NCI-H2107 treated with DMSO at 0.1 percent for 48 hours (cell line): ENCODE results near the gene FLOT1.
"Not testable (repeated sequence)": the region's sequence is repeated elsewhere in the genome, so short reads cannot be mapped to it uniquely, and the experiment has no call there.

Experiments
- DNase-seq: peaks from one replicate; lab custom pipeline; 2025; ENCODE audit not compliant: unreplicated experiment; lab: John Stamatoyannopoulos, UW

The FLOT1 gene

DNA sequence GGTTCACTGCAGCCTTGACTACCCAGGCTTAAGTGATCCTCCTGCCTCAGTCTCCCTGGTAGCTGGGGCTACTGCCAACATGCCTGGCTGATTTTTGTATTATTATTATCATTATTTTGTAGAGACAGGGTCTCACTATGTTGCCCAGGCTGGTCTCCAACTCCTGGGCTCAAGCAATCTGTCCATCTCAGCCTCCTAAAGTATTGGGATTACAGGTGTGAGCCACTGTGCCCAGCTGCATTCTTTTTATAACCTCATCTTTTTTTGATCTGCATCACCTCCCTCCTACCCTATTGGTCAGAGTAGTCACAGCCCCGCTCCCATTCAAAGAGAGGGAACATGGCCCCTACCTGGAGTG is 25.4 kb upstream of the FLOT1 start:
- DNase-seq: no peak

DNA sequence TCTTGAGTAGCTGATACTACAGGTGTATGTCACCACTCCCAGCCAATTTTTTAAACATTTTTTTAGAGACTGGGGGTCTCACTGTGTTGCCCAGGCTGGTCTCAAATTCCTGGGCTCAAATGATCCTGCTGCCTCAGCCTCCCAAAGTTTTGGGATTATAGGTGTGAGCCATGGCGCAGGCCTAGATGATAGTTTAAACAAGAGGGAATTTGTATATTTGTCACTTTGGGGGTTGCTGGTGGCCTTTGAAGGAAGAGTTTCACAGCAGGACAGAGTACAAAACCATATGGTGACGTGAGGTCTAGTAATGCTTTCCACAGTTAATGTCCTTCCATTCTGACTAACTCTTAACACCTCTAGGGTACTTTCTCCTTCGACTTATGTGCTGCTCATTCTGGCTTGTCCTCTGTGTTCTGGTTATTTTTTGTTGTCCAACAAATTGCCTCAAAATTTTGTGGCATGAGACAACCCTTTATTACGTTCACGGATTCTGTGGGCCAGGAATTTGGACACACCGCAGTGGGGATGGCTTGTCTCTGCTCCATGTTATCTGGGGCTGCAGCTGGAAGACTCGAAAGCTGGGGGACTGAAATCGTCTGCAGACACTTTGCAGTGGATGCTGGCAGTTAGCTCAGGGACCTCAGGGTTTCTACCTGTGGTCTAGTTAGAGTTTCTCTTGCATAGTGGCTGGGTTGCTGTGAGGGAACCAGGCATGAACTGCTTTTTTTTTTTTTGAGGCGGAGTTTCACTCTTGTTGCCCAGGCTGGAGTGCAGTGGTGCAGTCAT is 24.9 kb upstream of the FLOT1 start:
- DNase-seq: no peak

DNA sequence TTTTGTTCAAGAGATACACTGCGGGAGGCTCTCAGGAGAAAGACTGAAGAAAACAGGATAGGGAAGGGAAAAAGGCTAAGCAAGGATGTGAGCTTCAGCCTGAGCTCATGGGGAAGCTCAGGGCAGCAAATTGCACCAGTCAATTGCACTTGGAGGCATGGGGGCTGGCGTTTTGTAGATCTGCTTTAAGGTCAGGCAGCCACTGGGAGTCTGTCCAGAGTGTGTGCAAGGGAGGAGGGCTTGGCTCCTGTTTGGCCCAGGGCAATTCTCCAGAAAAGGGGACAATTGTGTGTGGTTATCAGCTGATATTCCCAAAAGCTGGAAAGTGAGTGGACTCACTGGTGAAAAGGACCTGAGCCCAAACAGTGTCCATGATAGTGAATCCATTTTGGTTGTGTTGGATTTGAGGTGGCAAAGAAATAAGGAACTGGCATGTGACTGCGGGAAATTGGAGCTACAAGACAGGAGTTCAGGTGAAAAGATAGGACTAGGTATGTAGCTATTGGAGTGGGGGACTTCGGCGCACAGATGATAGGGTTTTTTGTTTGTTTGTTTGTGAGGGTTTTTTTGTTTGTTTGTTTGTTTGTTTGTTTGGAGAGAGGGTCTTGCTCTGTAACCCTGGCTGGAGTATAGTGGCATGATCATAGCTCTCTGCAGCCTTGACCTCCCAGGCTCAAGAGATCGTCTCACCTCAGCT is 24.1 kb upstream of the FLOT1 start:
- no peak for DNase-seq

DNA sequence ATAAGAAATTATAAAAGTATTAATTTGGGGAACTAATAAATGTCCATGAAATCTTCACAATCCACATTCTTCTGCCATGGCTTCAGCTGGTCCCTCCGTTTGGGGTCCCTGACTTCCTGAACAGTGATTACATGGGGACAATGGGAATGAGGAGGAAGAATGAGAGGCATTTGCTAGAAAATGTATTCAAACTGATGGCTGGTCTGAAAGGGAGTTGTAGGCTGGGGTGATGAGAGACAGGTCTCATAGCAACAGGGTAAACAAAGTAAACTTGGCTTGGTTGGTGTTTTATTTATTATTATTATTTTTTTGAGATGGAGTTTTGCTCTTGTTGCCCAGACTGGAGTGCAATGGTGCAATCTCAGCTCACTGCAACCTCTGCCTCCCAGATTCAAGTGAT is 23.0 kb upstream of the FLOT1 start:
- DNase-seq: not testable (repeated sequence)

DNA sequence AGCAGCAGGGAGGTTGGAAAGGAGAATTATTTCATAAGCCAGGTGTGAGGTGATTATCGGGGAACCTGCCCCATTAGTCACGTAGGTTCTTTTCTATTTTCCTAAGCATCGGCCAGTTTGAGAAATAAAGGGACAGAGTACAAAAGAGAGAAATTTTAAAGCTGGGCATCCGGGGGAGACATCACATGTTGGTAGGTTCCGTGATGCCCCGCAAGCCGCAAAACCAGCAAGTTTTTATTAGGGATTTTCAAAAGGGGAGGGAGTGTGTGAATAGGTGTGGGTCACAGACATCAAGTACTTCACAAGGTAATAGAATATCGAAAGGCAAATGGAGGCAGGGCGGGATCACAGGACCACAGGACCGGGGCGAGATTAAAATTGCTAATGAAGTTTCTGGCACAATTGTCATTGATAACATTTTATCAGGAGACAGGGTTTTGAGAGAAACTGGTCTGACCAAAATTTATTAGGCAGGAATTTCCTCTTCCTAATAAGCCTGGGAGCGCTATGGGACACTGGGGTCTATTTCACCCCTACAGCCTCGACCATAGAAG is 22.1 kb upstream of the FLOT1 start:
- DNase-seq: not testable (repeated sequence)

DNA sequence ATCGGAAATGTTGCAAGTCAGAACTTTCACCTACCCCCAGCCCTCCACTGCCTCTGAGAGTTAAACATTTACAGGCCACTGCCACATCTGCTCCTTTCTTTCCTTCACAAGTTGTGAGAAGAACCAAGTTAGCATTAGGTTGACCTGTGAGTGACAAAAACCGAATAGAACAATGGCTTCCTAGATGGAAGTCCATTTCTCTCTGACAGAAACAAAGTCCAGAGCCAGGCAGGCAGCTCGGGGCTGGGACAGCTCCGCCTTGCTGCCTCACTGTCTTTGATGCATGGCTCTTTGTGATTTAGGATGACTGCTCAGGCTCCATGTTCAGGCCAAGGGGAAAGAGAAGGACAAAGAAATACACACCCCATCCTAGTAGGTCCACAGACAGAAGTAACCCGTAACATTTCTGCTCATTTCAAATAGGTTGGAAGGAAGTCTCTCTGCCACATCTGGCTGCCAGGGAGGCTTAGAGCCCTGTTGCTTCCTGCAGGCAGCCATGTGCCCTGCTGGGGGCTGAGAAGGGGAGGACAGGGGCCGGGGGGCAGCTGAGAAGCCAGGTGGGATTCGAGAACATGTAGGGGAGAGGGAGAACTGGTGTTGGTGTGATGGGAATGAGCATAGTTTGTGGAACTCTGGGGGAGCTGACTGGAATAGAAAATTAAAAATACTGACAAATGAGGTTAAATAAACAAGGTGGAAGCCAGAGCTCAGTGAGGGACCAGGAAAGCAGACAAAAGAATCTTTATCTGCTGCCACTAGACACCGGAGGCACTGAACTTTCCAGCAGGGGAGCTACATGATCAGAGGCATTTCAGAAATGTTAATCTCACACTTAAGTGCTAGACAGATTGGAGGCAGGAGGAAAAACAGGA is 21.4 kb upstream of the FLOT1 start:
- peak; percentile 3 for DNase-seq

DNA sequence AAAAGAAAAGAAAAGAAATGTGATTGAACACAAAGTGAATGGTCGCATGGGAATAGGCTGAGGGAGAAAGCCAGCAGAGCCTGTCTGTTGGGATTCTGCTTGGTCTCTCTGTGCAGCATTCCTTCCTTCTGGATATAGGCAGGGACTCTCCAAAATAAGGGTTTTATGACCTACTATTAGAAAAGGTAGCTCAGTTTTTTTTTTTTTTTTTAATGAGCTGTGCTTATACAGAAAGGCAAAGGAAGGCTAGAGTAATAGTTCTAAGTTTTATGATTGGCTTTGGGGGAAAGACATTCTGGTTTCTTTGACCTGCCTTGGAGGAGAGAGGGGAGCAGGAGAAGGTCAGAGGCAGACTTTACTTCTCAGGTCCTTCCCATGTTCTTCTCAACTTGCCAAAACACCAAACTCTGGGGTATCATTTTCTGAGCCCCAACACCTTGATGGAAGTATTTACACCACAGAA is 20.7 kb upstream of the FLOT1 start:
- no peak for DNase-seq

DNA sequence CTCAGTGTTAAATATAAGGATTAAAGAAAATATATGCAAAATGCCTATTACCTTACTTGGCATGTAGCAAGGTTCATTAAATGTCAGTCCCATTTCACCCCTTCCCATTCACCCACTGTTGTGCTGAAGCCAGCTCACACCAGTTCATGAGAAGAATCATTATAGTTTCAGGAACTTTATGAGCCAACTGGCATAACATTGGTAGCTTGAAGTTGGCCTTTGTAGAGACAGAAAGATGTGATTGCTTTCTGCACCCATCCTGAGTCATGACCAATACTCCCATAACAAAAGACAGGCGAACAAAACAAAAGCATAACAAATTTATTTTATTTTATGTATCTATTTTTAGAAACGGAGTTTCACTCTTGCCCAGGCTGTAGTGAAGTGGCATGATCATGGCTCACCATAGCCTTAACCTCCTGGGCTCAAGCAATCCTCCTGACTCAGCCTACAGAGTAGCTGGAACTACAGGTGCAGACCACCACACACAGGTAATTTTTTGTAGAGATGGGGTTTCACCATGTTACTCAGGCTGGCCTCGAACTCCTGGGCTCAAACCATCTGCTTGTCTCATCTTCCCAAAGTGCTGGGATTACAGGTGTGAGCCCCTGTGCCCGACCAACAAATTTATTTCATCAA is 19.4 kb upstream of the FLOT1 start:
- no peak for DNase-seq

DNA sequence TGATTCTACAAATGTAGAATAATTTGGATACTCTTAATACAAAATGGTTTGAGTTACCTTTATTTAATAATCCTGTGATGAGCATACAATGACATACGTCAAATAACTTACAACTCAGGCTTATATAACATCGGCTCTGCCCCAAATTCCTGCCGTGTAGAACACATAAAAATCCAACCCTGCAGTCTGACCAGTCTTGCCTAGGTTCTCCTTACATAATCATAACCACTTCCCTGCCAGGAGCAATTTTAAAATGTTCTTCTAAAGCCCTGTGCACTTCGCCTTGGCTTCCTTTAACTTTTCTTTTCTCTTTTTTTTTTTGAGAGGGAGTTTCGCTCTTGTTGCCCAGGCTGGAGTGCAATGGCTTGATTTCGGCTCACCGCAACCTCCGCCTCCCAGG is 18.1 kb upstream of the FLOT1 start:
- no peak for DNase-seq

DNA sequence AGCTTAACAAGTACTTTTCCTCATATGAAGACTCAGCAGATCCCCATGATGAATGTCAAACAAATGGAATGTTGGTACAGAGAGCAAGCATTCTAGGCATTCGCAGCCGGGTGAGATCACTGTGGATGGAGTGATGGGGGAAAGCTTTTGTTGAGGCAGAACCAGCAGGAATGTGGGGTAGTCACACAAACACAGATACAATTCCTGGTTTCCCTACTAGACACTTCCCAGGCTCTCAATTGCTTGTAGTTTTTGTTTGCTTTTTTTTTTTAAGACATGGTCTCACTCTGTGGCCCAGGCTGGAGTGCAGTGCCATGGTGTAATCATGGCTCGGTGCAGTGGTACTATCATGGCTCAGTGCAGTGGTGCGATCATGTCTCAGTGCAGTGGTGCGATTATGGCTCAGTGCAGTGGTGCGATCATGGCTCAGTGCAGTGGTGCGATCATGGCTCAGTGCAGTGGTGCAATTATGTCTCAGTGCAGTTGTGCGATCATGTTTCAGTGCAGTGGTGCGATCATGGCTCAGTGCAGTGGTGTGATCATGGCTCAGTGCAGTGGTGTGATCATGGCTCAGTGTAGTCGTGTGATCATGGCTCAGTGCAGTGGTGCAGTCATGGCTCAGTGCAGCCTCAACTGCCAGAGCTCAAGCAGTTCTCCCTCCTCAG is 17.2 kb upstream of the FLOT1 start:
- DNase-seq: no peak

DNA sequence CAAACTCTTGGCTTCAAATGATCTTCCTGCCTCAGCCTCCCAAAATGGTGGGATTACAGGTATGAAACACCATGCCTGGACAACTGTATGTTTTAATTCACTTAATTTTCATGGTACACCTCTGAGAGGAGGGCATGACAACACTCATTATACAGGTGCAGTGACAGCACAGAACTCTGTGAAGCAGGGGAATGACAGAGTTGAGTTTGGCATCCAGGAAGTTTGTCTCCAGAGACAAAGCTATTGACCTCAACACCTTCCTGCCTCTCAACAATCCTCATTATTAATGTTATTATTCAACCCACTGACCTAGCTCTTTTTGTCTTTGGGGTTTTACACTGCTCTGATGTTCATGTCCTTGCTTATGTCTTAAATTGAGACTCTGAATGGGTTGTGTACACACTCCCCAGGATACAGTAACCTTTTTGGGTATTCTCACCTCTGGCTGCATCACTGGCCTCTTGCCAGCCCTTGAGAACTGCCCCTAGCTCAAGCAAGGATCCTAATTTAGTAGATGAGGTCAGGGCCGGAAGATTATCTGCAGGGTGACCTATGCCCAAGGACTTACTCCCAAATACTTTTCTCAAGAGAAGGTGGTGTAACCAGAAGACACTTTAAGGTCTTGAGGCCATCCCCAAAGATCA is 14.9 kb upstream of the FLOT1 start:
- DNase-seq: no peak

DNA sequence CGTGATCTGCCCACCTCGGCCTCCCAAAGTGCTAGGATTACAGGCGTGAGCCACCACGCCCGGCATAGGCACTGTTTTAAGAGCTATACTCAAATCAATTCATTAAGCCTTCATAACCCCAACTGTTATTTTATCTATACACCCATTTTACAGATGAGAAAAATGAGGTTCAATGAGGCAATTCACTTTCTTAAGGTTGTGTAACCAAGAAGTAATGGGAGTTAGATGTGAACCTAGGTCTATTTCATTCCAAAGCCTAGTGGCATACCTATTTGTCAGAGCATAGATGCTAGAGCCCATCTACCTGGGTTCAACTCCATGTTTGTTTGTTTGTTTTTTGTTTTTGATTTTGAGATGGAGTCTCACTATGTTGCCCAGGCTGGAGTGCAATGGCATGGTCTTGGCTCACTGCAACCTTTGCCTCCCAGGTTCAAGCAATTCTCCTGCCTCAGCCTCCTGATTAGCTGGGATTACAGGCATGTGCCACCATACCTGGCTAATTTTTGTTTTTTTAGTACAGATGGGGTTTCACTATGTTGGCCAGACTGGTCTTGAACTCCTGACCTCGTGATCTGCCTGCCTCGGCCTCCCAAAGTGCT is 14.0 kb upstream of the FLOT1 start:
- not testable (repeated sequence) for DNase-seq

DNA sequence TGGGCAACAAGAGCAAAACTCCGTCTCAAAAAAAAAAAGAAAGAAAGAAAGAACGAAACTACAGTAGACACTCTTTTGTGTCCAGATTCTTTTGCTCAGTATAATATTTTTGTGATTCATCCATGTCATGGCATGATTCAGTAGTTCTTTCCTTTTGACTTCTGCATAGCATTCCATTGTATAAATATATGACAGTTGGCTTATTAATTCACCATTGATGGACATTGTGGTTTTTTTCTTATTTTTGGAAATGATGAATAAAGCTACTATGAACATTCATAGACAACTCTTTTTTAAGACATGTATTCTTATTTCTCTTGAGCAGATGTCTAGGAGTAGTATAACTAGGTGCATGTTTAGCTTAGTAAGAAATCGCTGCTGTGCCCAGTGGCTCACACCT is 12.1 kb upstream of the FLOT1 start:
- no peak for DNase-seq

DNA sequence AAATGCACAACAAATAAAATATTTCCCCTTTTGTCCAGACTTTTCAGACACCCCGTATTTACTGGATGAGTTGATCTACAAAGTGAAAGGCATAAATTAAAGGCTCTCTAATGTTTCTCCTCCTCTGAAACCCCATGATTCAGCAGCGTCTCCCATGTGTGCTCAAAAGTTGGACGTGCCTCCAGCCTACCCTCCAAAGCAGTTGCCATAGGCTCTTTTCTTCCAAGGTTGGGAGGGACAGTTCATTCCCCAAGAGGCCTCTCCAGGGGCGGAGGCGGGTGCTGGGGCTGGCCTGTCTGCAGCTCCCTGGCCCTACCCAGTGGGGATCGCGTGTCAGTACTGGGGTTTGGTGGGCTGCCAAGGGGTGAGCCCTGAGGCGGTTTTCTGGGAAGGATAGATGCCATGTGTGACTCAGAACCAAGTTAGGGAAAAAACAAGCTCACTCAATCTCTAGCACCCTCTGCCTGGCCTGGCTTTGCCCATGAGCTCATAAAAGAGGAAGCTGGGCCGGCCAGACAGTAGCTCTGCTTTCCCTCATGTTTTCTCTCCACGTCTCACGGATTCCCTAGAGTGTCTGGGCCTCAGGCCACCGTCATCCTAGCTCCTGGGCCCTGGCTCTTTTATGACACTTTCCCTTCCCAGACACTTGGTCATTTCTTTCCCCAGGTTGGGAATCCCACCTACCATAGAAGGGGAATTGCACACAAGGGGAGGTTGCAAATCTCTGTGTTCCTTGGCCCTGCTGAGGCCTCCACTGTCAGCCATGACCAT is 9.9 kb upstream of the FLOT1 start:
- peak; percentile 28 for DNase-seq

DNA sequence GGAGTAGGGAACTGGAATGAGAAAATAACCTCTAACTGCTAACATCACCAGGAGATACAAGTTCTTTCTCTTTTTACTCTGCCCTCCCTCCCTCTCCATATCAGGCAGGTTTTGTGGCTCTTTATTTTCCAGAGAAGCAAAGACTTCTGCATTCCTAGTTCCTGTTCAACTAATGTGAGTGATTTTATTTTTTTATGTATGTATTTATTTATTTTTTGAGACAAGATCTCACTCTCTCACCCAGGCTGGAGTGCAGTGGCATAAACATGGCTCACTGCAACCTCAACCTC is 7.8 kb upstream of the FLOT1 start:
- no peak for DNase-seq

DNA sequence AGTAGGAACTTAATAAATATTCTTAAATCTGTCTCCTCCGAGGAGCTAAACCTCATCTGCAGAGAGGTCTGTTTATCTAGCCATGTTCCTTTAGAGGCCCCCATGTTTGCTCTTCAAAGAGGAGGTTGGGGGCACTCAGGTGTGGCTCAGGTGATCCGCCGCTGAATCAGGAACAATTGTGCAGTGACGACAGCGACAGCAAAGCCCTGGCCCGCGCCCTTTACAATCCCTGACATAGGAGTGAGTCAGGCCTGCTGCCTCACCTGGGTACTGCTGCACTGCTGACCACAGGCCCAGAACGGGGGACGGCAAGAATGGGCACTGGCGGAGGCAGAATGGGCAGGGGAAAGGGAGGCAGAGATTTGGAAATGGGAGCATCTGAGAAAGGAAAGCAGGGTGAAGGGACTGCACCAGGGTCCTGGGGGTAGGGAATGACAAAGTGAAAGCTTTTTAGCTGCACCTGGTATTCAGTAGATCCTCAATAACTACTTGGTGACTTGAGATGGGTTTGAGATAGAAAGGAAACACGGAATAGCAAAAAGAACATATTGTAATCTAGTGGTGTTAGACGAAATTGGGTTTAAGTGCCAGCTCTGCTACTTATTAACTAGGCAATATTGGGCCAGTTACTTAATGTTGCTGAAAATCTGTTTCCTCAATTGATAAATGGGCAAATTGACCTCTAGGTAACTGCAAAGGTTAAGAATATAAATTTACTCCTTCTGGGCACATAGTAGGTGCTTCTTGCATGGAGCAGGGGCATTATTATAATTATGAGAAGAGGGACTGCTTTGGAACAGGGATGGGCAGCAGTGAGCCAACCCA is 7.3 kb upstream of the FLOT1 start:
- no peak for DNase-seq

DNA sequence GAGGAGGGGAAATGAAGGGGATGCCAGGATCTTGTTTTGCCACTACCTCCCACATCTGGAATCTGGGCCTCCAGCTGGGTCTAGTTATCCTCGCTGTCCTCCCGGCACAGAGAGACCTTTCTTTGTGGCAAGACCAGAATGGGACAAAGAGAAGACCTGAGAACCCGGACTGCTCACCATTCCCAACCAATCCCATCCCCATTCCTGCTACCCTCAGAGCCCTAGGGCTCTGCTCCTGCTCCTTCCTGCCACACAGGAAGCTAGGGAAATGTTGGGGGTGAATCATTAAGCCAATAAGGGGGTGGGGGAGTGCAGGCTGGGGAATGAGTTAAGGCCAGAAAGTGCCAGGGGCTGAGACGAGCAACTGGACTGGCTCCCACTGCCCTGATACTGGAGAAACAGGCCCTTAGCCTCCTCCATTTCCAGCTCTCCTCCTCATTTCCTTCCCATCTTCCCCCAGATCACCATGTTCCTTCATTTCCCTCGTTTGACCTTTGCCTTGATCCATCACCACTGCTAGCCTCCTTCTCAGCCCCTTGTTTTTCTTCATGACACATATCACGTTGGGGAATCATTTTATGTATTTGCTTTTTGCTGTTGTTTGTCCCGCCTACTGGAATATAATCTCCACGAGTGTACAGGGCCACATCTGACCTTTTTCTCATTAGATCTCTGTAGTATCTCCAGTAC is 6.5 kb upstream of the FLOT1 start:
- DNase-seq: no peak
